Measurements from ENCODE around the gene SUMO3.
A peak's percentile ranks its signal among the peaks of the same experiment; 100 is the strongest.

SUMO3 gene

DNA sequence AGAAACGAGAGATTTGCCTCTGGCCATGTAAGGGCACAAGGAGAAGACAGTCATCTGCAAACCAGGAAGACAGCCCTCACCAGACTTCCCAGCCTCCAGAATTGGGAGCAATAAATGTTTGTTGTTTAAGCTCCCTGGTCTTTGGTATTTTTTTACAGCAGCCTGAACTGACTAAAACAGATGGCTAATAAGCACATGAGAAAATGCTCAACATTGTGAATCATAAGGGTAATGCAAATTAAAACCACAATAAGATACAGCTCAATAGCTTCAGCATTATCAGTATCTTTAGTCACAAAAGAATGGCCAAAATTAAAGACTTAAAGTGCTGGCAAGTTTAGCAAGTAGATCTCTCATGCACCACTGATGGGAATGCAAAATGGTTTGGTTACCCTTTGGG, 28.0 kb downstream of the SUMO3 start:
- DNase-seq (ENCODE audit: low read depth), result peak; percentile 76
- no peak overlapping the region for H3K4me3 ChIP-seq (ENCODE audit: low read length)
- TF ChIP-seq, protein P1, sequence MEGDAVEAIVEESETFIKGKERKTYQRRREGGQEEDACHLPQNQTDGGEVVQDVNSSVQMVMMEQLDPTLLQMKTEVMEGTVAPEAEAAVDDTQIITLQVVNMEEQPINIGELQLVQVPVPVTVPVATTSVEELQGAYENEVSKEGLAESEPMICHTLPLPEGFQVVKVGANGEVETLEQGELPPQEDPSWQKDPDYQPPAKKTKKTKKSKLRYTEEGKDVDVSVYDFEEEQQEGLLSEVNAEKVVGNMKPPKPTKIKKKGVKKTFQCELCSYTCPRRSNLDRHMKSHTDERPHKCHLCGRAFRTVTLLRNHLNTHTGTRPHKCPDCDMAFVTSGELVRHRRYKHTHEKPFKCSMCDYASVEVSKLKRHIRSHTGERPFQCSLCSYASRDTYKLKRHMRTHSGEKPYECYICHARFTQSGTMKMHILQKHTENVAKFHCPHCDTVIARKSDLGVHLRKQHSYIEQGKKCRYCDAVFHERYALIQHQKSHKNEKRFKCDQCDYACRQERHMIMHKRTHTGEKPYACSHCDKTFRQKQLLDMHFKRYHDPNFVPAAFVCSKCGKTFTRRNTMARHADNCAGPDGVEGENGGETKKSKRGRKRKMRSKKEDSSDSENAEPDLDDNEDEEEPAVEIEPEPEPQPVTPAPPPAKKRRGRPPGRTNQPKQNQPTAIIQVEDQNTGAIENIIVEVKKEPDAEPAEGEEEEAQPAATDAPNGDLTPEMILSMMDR (conservative IDR thresholded peaks at IDR 0.05; ENCODE audit: low read length), result no peak

DNA sequence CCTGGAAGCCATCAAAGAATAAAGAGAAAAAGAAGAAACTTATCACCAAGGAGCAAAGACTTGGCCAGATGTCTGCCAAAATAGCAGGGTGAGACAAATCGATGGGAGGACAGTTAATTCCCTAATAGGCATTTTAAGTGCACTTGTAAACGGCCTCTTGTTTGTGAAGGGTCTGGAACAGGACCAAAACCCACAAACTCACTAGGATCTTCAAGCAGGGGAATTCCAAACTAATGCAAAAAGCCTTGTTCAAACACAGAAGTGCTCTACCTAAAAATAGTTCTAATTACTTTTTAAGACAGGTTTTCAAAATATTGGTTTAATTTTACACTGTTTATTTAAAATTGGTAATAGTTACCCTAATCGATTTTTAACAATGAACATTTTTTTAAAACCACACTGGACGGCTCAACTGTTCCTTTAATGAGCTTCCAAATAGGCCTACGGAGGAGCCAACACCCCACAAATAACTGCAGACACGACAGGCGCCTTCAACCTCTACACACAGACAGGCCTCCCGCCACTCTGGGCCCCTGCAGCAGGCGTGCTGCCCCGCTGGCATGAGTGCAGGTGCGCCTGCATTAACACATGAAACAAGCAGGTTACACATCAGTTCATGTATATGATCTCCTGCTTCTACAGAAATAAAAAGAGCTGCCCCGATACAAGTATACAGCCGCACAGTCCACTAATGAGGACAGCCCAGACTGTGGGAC, 32.1 kb downstream of the SUMO3 start:
- H3K4me3 ChIP-seq (ENCODE audit: low read length), result no peak overlapping the region
- no peak for DNase-seq (ENCODE audit: low read depth)
- TF ChIP-seq, protein P1 (conservative IDR thresholded peaks at IDR 0.05; ENCODE audit: low read length), result no peak

DNA sequence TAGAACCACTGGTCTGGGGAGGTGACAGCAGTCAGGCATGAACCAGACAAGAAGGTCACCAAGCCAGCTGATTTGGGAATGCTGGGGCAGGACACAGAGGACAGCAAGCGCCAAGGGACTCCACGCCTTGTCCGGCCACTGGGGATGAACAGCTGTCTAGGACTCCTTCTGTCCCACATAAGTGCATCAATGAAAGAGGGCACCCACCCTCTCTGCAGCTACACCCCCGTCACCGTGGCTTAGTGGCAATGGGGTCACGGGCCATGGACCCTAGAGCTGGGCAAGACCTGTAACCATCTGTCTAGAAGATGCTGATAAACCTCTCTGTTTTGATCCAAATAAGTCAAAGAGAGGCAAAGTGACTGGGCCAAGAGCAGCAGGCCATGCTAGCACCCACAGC, 33.1 kb downstream of the SUMO3 start:
- no peak for DNase-seq (ENCODE audit: low read depth)
- TF ChIP-seq, protein P1 (conservative IDR thresholded peaks at IDR 0.05; ENCODE audit: low read length), result no peak

DNA sequence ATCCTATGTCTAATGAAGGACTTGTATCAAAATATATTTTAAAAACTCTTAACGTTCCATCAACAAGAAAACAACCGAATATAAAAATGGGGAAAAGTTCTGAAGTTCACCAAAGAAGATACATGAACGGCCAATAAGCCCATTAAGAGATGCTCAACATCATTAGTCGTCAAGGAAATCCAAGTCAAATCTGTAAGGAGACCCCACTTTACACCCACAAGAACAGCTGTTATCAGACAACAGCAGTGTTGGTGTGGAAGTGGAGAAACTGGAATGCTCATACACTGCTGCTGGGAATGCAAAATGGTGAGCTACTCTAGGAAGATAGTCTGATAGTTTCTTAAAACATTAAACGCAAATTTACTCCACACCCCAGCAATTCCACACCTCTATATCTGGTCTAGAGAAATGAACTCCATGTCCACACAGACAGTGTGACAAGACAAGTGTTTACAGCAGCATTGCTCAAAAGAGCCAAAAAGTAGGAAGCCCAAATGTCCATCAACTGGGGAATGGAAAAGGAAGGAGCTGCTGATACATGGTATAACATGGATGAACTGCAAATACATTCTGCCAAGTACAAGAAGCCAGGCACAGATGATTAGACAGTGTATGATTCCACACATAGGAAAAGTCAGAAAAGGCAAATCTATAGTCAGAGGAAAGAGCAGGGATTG, 34.7 kb downstream of the SUMO3 start:
- TF ChIP-seq, protein P1 (conservative IDR thresholded peaks at IDR 0.05; ENCODE audit: low read length), result no peak
- H3K4me3 ChIP-seq (ENCODE audit: low read length), result no peak overlapping the region
- no peak for DNase-seq (ENCODE audit: low read depth)

More for the DNA sequence above, 33.1 kb downstream of the SUMO3 start:
- H3K4me3 ChIP-seq (ENCODE audit: low read length), result no peak overlapping the region

DNA sequence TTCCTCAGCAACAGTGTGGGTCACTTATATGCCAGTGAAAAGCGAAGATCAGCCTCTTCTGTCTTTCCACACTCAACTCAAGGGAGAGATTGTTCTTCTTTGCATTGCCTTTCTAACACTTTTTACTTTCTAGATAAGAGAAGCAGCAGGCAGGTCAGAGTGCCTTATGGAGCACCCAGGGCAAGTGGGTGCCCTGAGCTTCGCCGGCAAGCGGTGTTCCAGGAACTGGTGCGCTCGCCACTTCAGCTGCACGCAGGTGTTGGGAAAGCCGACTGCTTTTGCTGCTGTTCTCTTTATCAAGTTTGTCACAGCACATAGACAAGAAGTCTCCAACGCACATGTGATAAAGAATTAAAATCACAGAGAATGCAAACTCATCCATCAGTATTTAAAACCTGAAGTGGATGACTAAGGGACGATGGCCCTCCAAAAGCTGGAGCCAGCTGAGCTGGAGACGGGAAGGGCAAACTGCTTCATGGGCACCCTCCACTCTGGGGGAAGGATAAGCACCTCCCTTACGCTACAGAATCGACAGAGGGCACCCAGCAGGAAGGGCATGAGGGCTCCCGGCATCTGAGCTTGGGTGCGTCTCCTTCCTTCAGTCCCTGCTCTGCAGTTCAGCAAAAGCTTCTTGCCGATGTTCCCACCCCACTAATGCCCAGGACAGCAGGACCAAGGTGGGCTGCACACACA, 36.9 kb downstream of the SUMO3 start:
- TF ChIP-seq, protein P1 (conservative IDR thresholded peaks at IDR 0.05; ENCODE audit: low read length), result no peak
- H3K4me3 ChIP-seq (ENCODE audit: low read length), result no peak overlapping the region
- no peak for DNase-seq (ENCODE audit: low read depth)

GRCh38 chr21:44780137-44780502, 37.7 kb downstream of the SUMO3 start:
- no peak overlapping the region for H3K4me3 ChIP-seq (ENCODE audit: low read length)

More at GRCh38 chr21:44780137-44780502, 37.7 kb downstream of the SUMO3 start:
- DNase-seq (ENCODE audit: low read depth), result no peak
- TF ChIP-seq, protein P1 (conservative IDR thresholded peaks at IDR 0.05; ENCODE audit: low read length), result no peak

Measured in AG10803 (cell line).